NCI-H128 (cell line): ENCODE data around the gene GTSE1.

ENCODE experiments used
- DNase-seq: peaks from one replicate; lab custom pipeline; 2025; ENCODE audit not compliant: unreplicated experiment; lab: John Stamatoyannopoulos, UW

GTSE1 gene

GRCh38 chr22:46323162-46323561 is 26.5 kb downstream of the GTSE1 start:
- no peak for DNase-seq

- no peak for DNase-seq
Observed at GRCh38 chr22:46326066-46326680, 29.5 kb downstream of the GTSE1 start.

- DNase-seq, result no peak
Observed at GRCh38 chr22:46327691-46328465, 31.2 kb downstream of the GTSE1 start.

- DNase-seq, result no peak
Observed at GRCh38 chr22:46328797-46329196, 32.1 kb downstream of the GTSE1 start.

- DNase-seq, result no peak
Observed at GRCh38 chr22:46329616-46330015, 32.9 kb downstream of the GTSE1 start.

GRCh38 chr22:46330426-46330825 is 33.8 kb downstream of the GTSE1 start:
- DNase-seq, result no peak

GRCh38 chr22:46331496-46331895 is 34.8 kb downstream of the GTSE1 start:
- no peak for DNase-seq

- peak; percentile 9 for DNase-seq
Observed at GRCh38 chr22:46335201-46336118, 38.8 kb downstream of the GTSE1 start, which contains the start of gene TRMU. TRMU (plus strand) TSS chr22:46335714; CDS start chr22:46335765, 51 bp downstream.

GRCh38 chr22:46336119-46337078 is 39.7 kb downstream of the GTSE1 start:
- DNase-seq, result no peak

GRCh38 chr22:46337870-46338269 is 41.2 kb downstream of the GTSE1 start:
- DNase-seq, result no peak

GRCh38 chr22:46338636-46339035 is 42.0 kb downstream of the GTSE1 start:
- no peak for DNase-seq

GRCh38 chr22:46339956-46340355 is 43.3 kb downstream of the GTSE1 start:
- DNase-seq, result no peak

GRCh38 chr22:46340676-46341075 is 44.0 kb downstream of the GTSE1 start:
- DNase-seq, result no peak

- no peak for DNase-seq
Observed at GRCh38 chr22:46346680-46347405, 50.2 kb downstream of the GTSE1 start.

GRCh38 chr22:46347646-46348045 is 51.0 kb downstream of the GTSE1 start:
- DNase-seq, result no peak

- no peak for DNase-seq
Observed at GRCh38 chr22:46348099-46348695, 51.5 kb downstream of the GTSE1 start.

- DNase-seq, result no peak
Observed at GRCh38 chr22:46349238-46349637, 52.6 kb downstream of the GTSE1 start.

GRCh38 chr22:46349681-46350080 is 53.0 kb downstream of the GTSE1 start:
- DNase-seq, result no peak

- DNase-seq, result no peak
Observed at GRCh38 chr22:46350121-46350520, 53.5 kb downstream of the GTSE1 start.
